ENCODE measurements around the gene TAF1C.

TAF1C gene

GRCh38 chr16:84228256-84228838 lies 41.5 kb upstream of the TAF1C start:
- TF ChIP-seq CTCF (IDR thresholded peaks at IDR 0.05): no peak

GRCh38 chr16:84227548-84227947 lies 40.7 kb upstream of the TAF1C start:
- TF ChIP-seq CTCF (IDR thresholded peaks at IDR 0.05): no peak

- TF ChIP-seq CTCF (IDR thresholded peaks at IDR 0.05): no peak
Measured at GRCh38 chr16:84226026-84226425, 39.2 kb upstream of the TAF1C start.

GRCh38 chr16:84225571-84225970 lies 38.7 kb upstream of the TAF1C start:
- no peak for TF ChIP-seq CTCF (IDR thresholded peaks at IDR 0.05)

GRCh38 chr16:84225126-84225525 lies 38.3 kb upstream of the TAF1C start:
- no peak for TF ChIP-seq CTCF (IDR thresholded peaks at IDR 0.05)

GRCh38 chr16:84224554-84224953 lies 37.7 kb upstream of the TAF1C start:
- TF ChIP-seq CTCF (IDR thresholded peaks at IDR 0.05): no peak

- TF ChIP-seq CTCF (IDR thresholded peaks at IDR 0.05): no peak
Measured at GRCh38 chr16:84223456-84223855, 36.6 kb upstream of the TAF1C start.

GRCh38 chr16:84220851-84221250 lies 34.0 kb upstream of the TAF1C start:
- TF ChIP-seq CTCF (IDR thresholded peaks at IDR 0.05): no peak
